DOHH2 (cell line): ENCODE measurements around the gene AGMAT.

Source experiments
- EZH2phosphoT487 ChIP-seq: fragments of 200-600 bp; sonication (generic); IDR thresholded peaks from 2 replicates; pipeline ENCODE4 v1.6.1; 2017; ENCODE audit warnings: borderline replicate concordance, mild to moderate bottlenecking, antibody characterized with exemption, low read length, moderate library complexity, mixed read lengths
- TF ChIP-seq, protein P1 (sequence below): fragments of 200-600 bp; sonication (generic); IDR thresholded peaks from one replicate; pipeline ENCODE4 v1.5.1; 2014; ENCODE audit warnings: antibody characterized with exemption, mild to moderate bottlenecking, low read depth, low read length; ENCODE audit not compliant: poor library complexity, severe bottlenecking

DNA sequence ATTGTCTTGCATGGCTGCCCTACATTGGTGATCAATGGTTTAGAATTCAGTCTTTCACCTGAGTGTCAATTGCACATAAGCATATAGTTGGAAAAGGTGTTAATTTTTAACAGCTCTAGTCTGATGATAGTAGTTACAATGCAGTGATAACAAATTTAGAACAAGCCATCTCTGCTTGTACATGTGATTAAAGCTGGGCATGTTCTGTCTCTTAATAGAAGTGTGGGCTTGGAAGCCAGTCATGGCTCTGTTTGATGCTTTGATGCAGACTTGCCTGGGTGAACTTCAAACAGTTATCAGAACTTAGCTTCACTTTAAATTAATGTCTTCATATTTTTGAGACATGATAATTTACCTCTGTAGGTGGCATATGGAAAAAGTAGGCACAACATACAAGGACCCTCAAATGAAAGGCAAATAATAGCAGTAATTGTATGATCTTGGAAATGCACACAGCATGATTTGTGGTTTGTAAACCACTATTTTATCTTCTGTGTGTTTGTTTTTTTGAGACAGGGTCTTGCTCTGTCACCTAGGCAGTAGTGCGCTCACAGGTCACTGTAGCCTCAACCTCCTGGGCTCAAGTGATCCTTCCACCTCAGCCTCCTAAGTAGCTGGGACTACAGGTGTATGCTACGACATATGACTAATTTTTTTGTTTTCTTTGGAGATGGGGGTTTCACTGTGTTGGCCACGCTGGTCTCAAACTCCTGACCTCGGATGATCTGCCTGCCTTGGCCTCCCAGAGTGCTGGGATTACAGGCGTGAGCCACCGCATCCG is 36.2 kb upstream of the AGMAT start:
- TF ChIP-seq, protein P1, sequence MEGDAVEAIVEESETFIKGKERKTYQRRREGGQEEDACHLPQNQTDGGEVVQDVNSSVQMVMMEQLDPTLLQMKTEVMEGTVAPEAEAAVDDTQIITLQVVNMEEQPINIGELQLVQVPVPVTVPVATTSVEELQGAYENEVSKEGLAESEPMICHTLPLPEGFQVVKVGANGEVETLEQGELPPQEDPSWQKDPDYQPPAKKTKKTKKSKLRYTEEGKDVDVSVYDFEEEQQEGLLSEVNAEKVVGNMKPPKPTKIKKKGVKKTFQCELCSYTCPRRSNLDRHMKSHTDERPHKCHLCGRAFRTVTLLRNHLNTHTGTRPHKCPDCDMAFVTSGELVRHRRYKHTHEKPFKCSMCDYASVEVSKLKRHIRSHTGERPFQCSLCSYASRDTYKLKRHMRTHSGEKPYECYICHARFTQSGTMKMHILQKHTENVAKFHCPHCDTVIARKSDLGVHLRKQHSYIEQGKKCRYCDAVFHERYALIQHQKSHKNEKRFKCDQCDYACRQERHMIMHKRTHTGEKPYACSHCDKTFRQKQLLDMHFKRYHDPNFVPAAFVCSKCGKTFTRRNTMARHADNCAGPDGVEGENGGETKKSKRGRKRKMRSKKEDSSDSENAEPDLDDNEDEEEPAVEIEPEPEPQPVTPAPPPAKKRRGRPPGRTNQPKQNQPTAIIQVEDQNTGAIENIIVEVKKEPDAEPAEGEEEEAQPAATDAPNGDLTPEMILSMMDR: no peak
- TF ChIP-seq EZH2phosphoT487: no peak
